Neural progenitor cell (in vitro differentiated cells): ENCODE data around the gene CLCN6.

Experiments used
- CTCF ChIP-seq: fragments of 200-600 bp; sonication (generic); IDR thresholded peaks from 2 replicates; pipeline ENCODE4 v1.5.1; 2017; ENCODE audit warnings: antibody characterized with exemption, mild to moderate bottlenecking
- EZH2 ChIP-seq: fragments of 200-600 bp; sonication (generic); IDR thresholded peaks from 2 replicates; pipeline ENCODE4 v1.6.1; 2017; ENCODE audit warnings: antibody characterized with exemption, mild to moderate bottlenecking, moderate library complexity

- TF ChIP-seq CTCF (no peak), EZH2 (no peak)
Measured at GRCh38 chr1:11823366-11824137, 17.6 kb downstream of the CLCN6 start.
